H1 (cell line): ENCODE data around the gene SLIT3. TPM values are rescaled to one million over a fixed set of nuclear protein-coding genes. Genes with fewer than 3 reads are reported as not detected.

Experiments used
- CTCF ChIA-PET: fragments of 300-600 bp; sonication (Branson Sonifier 250); formaldehyde crosslinking; loops from one replicate; lab custom pipeline; 2021; ENCODE audit not compliant: partially characterized antibody; lab: Charles Lee
- POLR2A ChIA-PET: fragments of 300-600 bp; sonication (Branson Sonifier 250); formaldehyde crosslinking; loops from one replicate; lab custom pipeline; 2021; ENCODE audit warnings: inconsistent platforms; ENCODE audit not compliant: partially characterized antibody; lab: Charles Lee
- DNase-seq, 2 experiments: peaks; one replicate each; pipeline versions ENCODE4 v3.0.0 to v3.0.0-alpha.2; 2010 to 2022; ENCODE audit warnings: low spot score in 2 of 2, low read depth in 1 of 2, mixed read lengths in 1 of 2
- FAIRE-seq: peaks from 2 replicates; lab custom pipeline; 2011; peaks lifted over from hg19 to GRCh38; lab: Jason Lieb, UNC
- H2AFZ ChIP-seq: 2 replicates; pipeline ENCODE4 v1.8.1; 2012; ENCODE audit warnings: low read length, inconsistent platforms
- H2AK5ac ChIP-seq: 2 replicates; pipeline ENCODE4 v1.6.1; 2013; ENCODE audit warnings: low read depth, low read length
- H2BK120ac ChIP-seq: replicated peaks from 2 replicates; pipeline ENCODE3; 2013; ENCODE audit warnings: low read depth, low read length, inconsistent platforms
- H2BK12ac ChIP-seq: 2 replicates; pipeline ENCODE4 v1.6.1; 2013; ENCODE audit warnings: low read depth, low read length
- H2BK15ac ChIP-seq: 2 replicates; pipeline ENCODE4 v1.6.1; 2013; ENCODE audit warnings: low read length
- H2BK20ac ChIP-seq: 2 replicates; pipeline ENCODE4 v1.6.1; 2013; ENCODE audit warnings: low read length
- H2BK5ac ChIP-seq: 2 replicates; pipeline ENCODE4 v1.6.1; 2013; ENCODE audit warnings: low read depth, low read length
- H3K14ac ChIP-seq: 2 replicates; pipeline ENCODE4 v1.6.1; 2013; ENCODE audit warnings: inconsistent platforms; ENCODE audit not compliant: insufficient read length
- H3K18ac ChIP-seq: 2 replicates; pipeline ENCODE4 v1.6.1; 2013; ENCODE audit warnings: low read length; ENCODE audit errors: extremely low read depth
- H3K23ac ChIP-seq: 2 replicates; pipeline ENCODE4 v1.6.1; 2013; ENCODE audit warnings: inconsistent platforms; ENCODE audit not compliant: insufficient read length
- H3K23me2 ChIP-seq: 2 replicates; pipeline ENCODE4 v1.6.1; 2013; ENCODE audit warnings: low read depth, low read length
- H3K27ac ChIP-seq: 2 replicates; pipeline ENCODE4 v1.6.1; 2011; ENCODE audit warnings: low read depth, low read length, inconsistent platforms
- H3K27me3 ChIP-seq, 4 experiments: replicated peaks in 1 of 4; 1 replicate in 1 of 4; 2 replicates in 3 of 4; pipeline versions ENCODE4 v1.6.1 to v1.8.1; 2011 to 2013; ENCODE audit warnings: low read length in 3 of 4, mild to moderate bottlenecking in 3 of 4, inconsistent platforms in 2 of 4, mixed read lengths in 2 of 4, moderate library complexity in 1 of 4; ENCODE audit not compliant: control insufficient read depth in 3 of 4, insufficient read depth in 3 of 4; ENCODE audit errors: extremely low read depth in 1 of 4
- H3K36me3 ChIP-seq, 4 experiments: 2 replicates each; pipeline versions ENCODE4 v1.6.1 to v1.8.1; 2011 to 2013; ENCODE audit warnings: mild to moderate bottlenecking in 4 of 4, low read length in 3 of 4, moderate library complexity in 2 of 4, control low read depth in 1 of 4, inconsistent platforms in 1 of 4; ENCODE audit not compliant: insufficient read depth in 4 of 4, control insufficient read depth in 2 of 4
- H3K4ac ChIP-seq: replicated peaks from 2 replicates; pipeline ENCODE3; 2013; ENCODE audit warnings: low read length, low read depth, mixed read lengths, inconsistent platforms; ENCODE audit not compliant: insufficient read length
- H3K4me1 ChIP-seq, 4 experiments: replicated peaks in 1 of 4; 1 replicate in 1 of 4; 2 replicates in 3 of 4; pipeline versions ENCODE4 v1.6.1 to v1.8.1; 2011 to 2013; ENCODE audit warnings: low read length in 3 of 4, inconsistent platforms in 2 of 4, mixed read lengths in 1 of 4; ENCODE audit not compliant: insufficient read depth in 4 of 4, control insufficient read depth in 3 of 4
- H3K4me2 ChIP-seq, 2 experiments: 2 replicates each; pipeline versions ENCODE4 v1.6.1 to v1.8.1; 2011 to 2013; ENCODE audit warnings: low read depth in 2 of 2, low read length in 2 of 2, control low read depth in 1 of 2, inconsistent platforms in 1 of 2, mild to moderate bottlenecking in 1 of 2; ENCODE audit not compliant: insufficient read depth in 1 of 2
- H3K4me3 ChIP-seq, 4 experiments: fragments of 200-600, 300-600 bp in 1 of 4; sonication (generic), shearing (Covaris generic), sonication (Bioruptor Twin) in 1 of 4; 2 replicates each; pipeline versions ENCODE4 v1.5.1 to v1.8.1; 2011 to 2016; ENCODE audit warnings: low read length in 4 of 4, low read depth in 3 of 4, control low read depth in 2 of 4, inconsistent platforms in 2 of 4, mild to moderate bottlenecking in 2 of 4, mixed read lengths in 1 of 4, moderate library complexity in 1 of 4; ENCODE audit not compliant: insufficient read depth in 2 of 4; ENCODE audit errors: extremely low read depth in 1 of 4
- H3K56ac ChIP-seq: replicated peaks from 2 replicates; pipeline ENCODE3; 2013; ENCODE audit warnings: low read depth, mild to moderate bottlenecking, mixed read lengths, low read length, inconsistent platforms; ENCODE audit not compliant: insufficient read length
- H3K79me1 ChIP-seq: 2 replicates; pipeline ENCODE4 v1.6.1; 2013; ENCODE audit warnings: low read depth, low read length, control low read depth
- H3K79me2 ChIP-seq, 2 experiments: 2 replicates each; pipeline versions ENCODE4 v1.6.1 to v1.8.1; 2012 to 2013; ENCODE audit warnings: low read length in 2 of 2, mild to moderate bottlenecking in 2 of 2, inconsistent platforms in 1 of 2; ENCODE audit not compliant: insufficient read depth in 2 of 2, control insufficient read depth in 1 of 2
- H3K9ac ChIP-seq, 4 experiments: replicated peaks in 1 of 4; 1 replicate in 1 of 4; 2 replicates in 3 of 4; pipeline versions ENCODE4 v1.6.1 to v1.8.1; 2011 to 2013; ENCODE audit warnings: low read depth in 3 of 4, low read length in 3 of 4, control low read depth in 2 of 4, mild to moderate bottlenecking in 2 of 4, moderate library complexity in 2 of 4, inconsistent platforms in 1 of 4; ENCODE audit errors: extremely low read depth in 1 of 4
- H3K9me3 ChIP-seq, 2 experiments: 2 replicates each; pipeline versions ENCODE4 v1.6.1 to v1.8.1; 2012 to 2013; ENCODE audit warnings: mild to moderate bottlenecking in 2 of 2, moderate library complexity in 2 of 2, control low read depth in 1 of 2, inconsistent platforms in 1 of 2, low read depth in 1 of 2, low read length in 1 of 2, mixed read lengths in 1 of 2; ENCODE audit not compliant: insufficient read depth in 2 of 2
- H4K20me1 ChIP-seq, 2 experiments: replicated peaks in 1 of 2; 2 replicates each; pipeline versions ENCODE3 to v1.8.1; 2011 to 2013; ENCODE audit warnings: inconsistent platforms in 2 of 2, low read length in 2 of 2, mild to moderate bottlenecking in 1 of 2; ENCODE audit not compliant: insufficient read depth in 2 of 2, control insufficient read depth in 1 of 2
- H4K5ac ChIP-seq: 2 replicates; pipeline ENCODE4 v1.6.1; 2013; ENCODE audit warnings: low read length, low read depth, mixed read lengths, inconsistent platforms; ENCODE audit not compliant: insufficient read length
- H4K8ac ChIP-seq: 2 replicates; pipeline ENCODE4 v1.8.0; 2013; ENCODE audit warnings: mild to moderate bottlenecking, moderate library complexity, low read length, inconsistent platforms; ENCODE audit not compliant: insufficient read depth; ENCODE audit errors: extremely low read depth
- H4K91ac ChIP-seq: replicated peaks from 2 replicates; pipeline ENCODE3; 2013; ENCODE audit warnings: low read length, mixed read lengths, inconsistent platforms; ENCODE audit not compliant: insufficient read length
- EZH2 ChIP-seq: fragments of 200-600 bp; sonication (generic); IDR thresholded peaks from 2 replicates; pipeline ENCODE4 v1.7.1; 2012; ENCODE audit warnings: low read depth, mild to moderate bottlenecking, moderate library complexity, low read length, inconsistent platforms; ENCODE audit not compliant: severe bottlenecking
- FOSL1 ChIP-seq: IDR thresholded peaks from 2 replicates; pipeline ENCODE4 v1.6.1; 2011; ENCODE audit warnings: mild to moderate bottlenecking, low read depth, low read length, moderate library complexity; ENCODE audit not compliant: insufficient read depth
- HDAC2 ChIP-seq, 2 experiments: fragments of 300-600 bp in 1 of 2; sonication (generic) in 1 of 2; IDR thresholded peaks; 2 replicates each; pipeline ENCODE4 v1.6.1; 2011 to 2012; ENCODE audit warnings: low read depth in 2 of 2, low read length in 2 of 2, mild to moderate bottlenecking in 2 of 2, moderate library complexity in 2 of 2, borderline replicate concordance in 1 of 2, inconsistent platforms in 1 of 2
- JUN ChIP-seq: IDR thresholded peaks from 2 replicates; pipeline ENCODE4 v1.6.1; 2011; ENCODE audit warnings: low read depth, mild to moderate bottlenecking, improper control_type of control experiment, low read length
- KDM5A ChIP-seq: fragments of 200-600 bp; IDR thresholded peaks from 2 replicates; pipeline ENCODE4 v1.7.1; 2012; ENCODE audit warnings: mild to moderate bottlenecking, low read length, inconsistent platforms, mixed read lengths
- MAFK ChIP-seq: IDR thresholded peaks from 2 replicates; pipeline ENCODE4 v1.6.1; 2012; ENCODE audit warnings: low read depth, mild to moderate bottlenecking, improper control_type of control experiment, low read length
- SP2 ChIP-seq: IDR thresholded peaks from 2 replicates; pipeline ENCODE4 v1.6.1; 2012; ENCODE audit warnings: mild to moderate bottlenecking, low read length, inconsistent platforms
- TBP ChIP-seq: IDR thresholded peaks from 2 replicates; pipeline ENCODE4 v1.6.1; 2011; ENCODE audit warnings: low read depth, low read length, improper control_type of control experiment
- USF2 ChIP-seq: IDR thresholded peaks from 2 replicates; pipeline ENCODE4 v1.6.1; 2011; ENCODE audit warnings: low read length, improper control_type of control experiment
- WGBS, 2 experiments: shearing (Covaris generic) in 1 of 2; methylation state at CpG; one replicate each; pipeline versions ENCODE4 v1.1.6 to v1.1.7; 2013 to 2015; ENCODE audit warnings: low lambda C conversion rate in 2 of 2, mixed read lengths in 2 of 2, inconsistent platforms in 1 of 2, low coverage in 1 of 2, missing lambda C conversion rate in 1 of 2; ENCODE audit not compliant: insufficient replicate concordance in 2 of 2, insufficient coverage in 1 of 2, insufficient read length in 1 of 2; ENCODE audit errors: extremely low coverage in 1 of 2, missing lambda C conversion rate in 1 of 2; 5-methylcytosine and 5-hydroxymethylcytosine counted together
- polyA plus RNA-seq, 7 experiments: library from polyadenylated mRNA; depleted of rRNA in 3 of 7; stranded (reverse) in 5 of 7; unstranded in 2 of 7; fragments of >200 nt in 5 of 7; fragments of 200-250 nt in 2 of 7; gene quantifications; 1 replicate in 5 of 7; 2 replicates in 1 of 7; 4 replicates in 1 of 7; pipeline versions ENCODE4 v1.2.1 to v1.2.3, GENCODE V29; 2011 to 2013; ENCODE audit warnings: missing spikeins in 2 of 7, mixed read lengths in 2 of 7
- total RNA-seq: library from RNA; stranded (reverse); fragmentation: NEBNext Ultra II Directional; extraction: Animal tissue kit (Norgen Biotek cat#: 25700); gene quantifications from 2 replicates; pipeline ENCODE4 v1.2.1, GENCODE V29; 2021
- TF ChIP-seq, protein P1 (sequence below): IDR thresholded peaks from 2 replicates; pipeline ENCODE4 v1.6.1; 2012; ENCODE audit warnings: inconsistent platforms

The SLIT3 gene
- total and polyA plus RNA-seq, 2 of the 8 experiments (the other 6 are each of a cell fraction or from before 2014, with no cell fraction given), result 1.1 to 1.2 TPM

- Histone ChIP-seq H3K4ac (no peak overlapping the region), H3K36me3 (no peaks in the 10 kb centered on the region), H3K23me2 (peaks cover 2% of the 10 kb centered on the region; the same call in 1 of the 2 replicates), H3K27ac (no peak overlapping the region), H4K8ac (no peak overlapping the region), H3K79me1 (no peaks in the 10 kb centered on the region), H2BK15ac (no peak overlapping the region), H3K18ac (no peak overlapping the region), H2BK20ac (no peak overlapping the region), H3K56ac (no peak overlapping the region), H3K4me1 (peaks cover 0 to 5% (median 3%) of the 10 kb centered on the region in 4 experiments; a peak in 4 of 7 replicates), H2BK5ac (no peak overlapping the region), H3K27me3 (no peaks in the 10 kb centered on the region), H3K9me3 (no peaks in the 10 kb centered on the region), H2AK5ac (no peak overlapping the region), H4K20me1 (no peaks in the 10 kb centered on the region), H3K23ac (no peak overlapping the region), H3K4me3 (no peak overlapping the region), H4K5ac (no peak overlapping the region), H2BK120ac (no peak overlapping the region), H3K79me2 (no peaks in the 10 kb centered on the region), H3K14ac (no peak overlapping the region), H3K9ac (no peak overlapping the region), H2AFZ (0 out of 2 replicates have a peak overlapping the region, but pooled peaks have one; percentile 13), H3K4me2 (no peak overlapping the region), H2BK12ac (no peak overlapping the region), H4K91ac (no peak overlapping the region)
- FAIRE-seq (no peak), DNase-seq (no peak)
- ChIA-PET POLR2A (no interaction called here), CTCF (interaction anchor here (0.8 to 1.3 kb wide), 3 partner anchors 16 to 226 kb away, joined by 3 to 5 read pairs (median 3); no protein-coding TSS in a partner anchor)
- 90% methylated on average over 8 of the region's 8 CpGs; no CpG with 5 or more reads in 1 of the 2 experiments for WGBS, 2 experiments
- no peak for TF ChIP-seq KDM5A
- TF ChIP-seq HDAC2 (IDR thresholded peaks at IDR 0.05; ENCODE audit: borderline replicate concordance in 1 of 2, low read depth in 2 of 2, low read length in 2 of 2), result no peak
- TF ChIP-seq SP2, result no peak
- TF ChIP-seq FOSL1, result no peak
- TF ChIP-seq, protein P1, sequence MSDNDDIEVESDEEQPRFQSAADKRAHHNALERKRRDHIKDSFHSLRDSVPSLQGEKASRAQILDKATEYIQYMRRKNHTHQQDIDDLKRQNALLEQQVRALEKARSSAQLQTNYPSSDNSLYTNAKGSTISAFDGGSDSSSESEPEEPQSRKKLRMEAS, result no peak
- TF ChIP-seq TBP, result no peak
- no peak for TF ChIP-seq USF2
- TF ChIP-seq MAFK, result no peak
- no peak for TF ChIP-seq JUN
- no peak for TF ChIP-seq EZH2
Measured at GRCh38 chr5:168931638-168932345, 369.1 kb downstream of the SLIT3 start.
